ENCODE measurements around the gene PCED1A. TPM values are rescaled to one million over a fixed set of nuclear protein-coding genes. Genes with fewer than 3 reads are reported as not detected.

Gene PCED1A
- total and polyA plus RNA-seq, 2 of the 13 experiments (the other 11 are each of a cell fraction or from before 2014, with no cell fraction given): 40.1 to 84.2 TPM

GRCh38 chr20:2873010-2873746, 32.7 kb upstream of the PCED1A start, which contains the start of gene PTPRA (continued):
- TF ChIP-seq ZBTB44 (CRISPR knock-in tag; IDR thresholded peaks at IDR 0.05) (peak; percentile 87), KDM1A (CRISPR knock-in tag; IDR thresholded peaks at IDR 0.05) (peak; percentile 98), ZBTB37 (CRISPR knock-in tag; IDR thresholded peaks at IDR 0.05) (no peak), MXD4 (CRISPR knock-in tag; IDR thresholded peaks at IDR 0.05) (peak; percentile 90), SPEN (CRISPR knock-in tag; IDR thresholded peaks at IDR 0.05; ENCODE audit: low read depth) (peak; percentile 70; the same call in 1 of the 2 replicates), ZNF407 (CRISPR knock-in tag; IDR thresholded peaks at IDR 0.05; ENCODE audit: not compliant biosample characterization) (peak; percentile 26), PRDM10 (CRISPR knock-in tag; IDR thresholded peaks at IDR 0.05; ENCODE audit: low read depth) (peak; percentile 75), ZNF678 (CRISPR knock-in tag; IDR thresholded peaks at IDR 0.05) (peak; percentile 63; the same call in 1 of the 2 replicates)

Data from HepG2 (cell line).